GM12872 (cell line): ENCODE measurements around the gene MUC2.

ENCODE experiments used
- CTCF ChIP-seq: IDR thresholded peaks from 3 replicates; pipeline ENCODE4 v1.5.1; 2011; ENCODE audit warnings: low read depth, mild to moderate bottlenecking, low read length, moderate library complexity; ENCODE audit not compliant: insufficient read depth

Gene MUC2

GRCh38 chr11:1055109-1055703 is 19.5 kb upstream of the MUC2 start:
- TF ChIP-seq CTCF = no peak

- no peak for TF ChIP-seq CTCF
These were observed 18.5 kb upstream of the MUC2 start for GRCh38 chr11:1055990-1056771.

GRCh38 chr11:1057806-1058205 is 16.9 kb upstream of the MUC2 start:
- no peak for TF ChIP-seq CTCF

GRCh38 chr11:1059759-1060158 is 14.9 kb upstream of the MUC2 start:
- no peak for TF ChIP-seq CTCF

GRCh38 chr11:1060410-1060809 is 14.3 kb upstream of the MUC2 start:
- no peak for TF ChIP-seq CTCF

GRCh38 chr11:1060852-1061616 is 13.6 kb upstream of the MUC2 start:
- TF ChIP-seq CTCF = no peak

- TF ChIP-seq CTCF = no peak
These were observed 12.4 kb upstream of the MUC2 start for GRCh38 chr11:1062075-1062820.
